HL-60 (cell line): ENCODE data around the gene ST6GALNAC6.

Experiments used
- CTCF ChIP-seq: IDR thresholded peaks from one replicate; pipeline ENCODE4 v1.5.1; 2011; ENCODE audit warnings: low read length, control low read depth, inconsistent platforms; ENCODE audit not compliant: insufficient read depth
- GABPA ChIP-seq: IDR thresholded peaks from 2 replicates; pipeline ENCODE4 v1.6.1; 2012; ENCODE audit warnings: low read depth
- POLR2AphosphoS5 ChIP-seq: IDR thresholded peaks from 2 replicates; pipeline ENCODE4 v1.6.1; 2012; ENCODE audit warnings: low read depth
- REST ChIP-seq: IDR thresholded peaks from 2 replicates; pipeline ENCODE4 v1.6.1; 2012; ENCODE audit warnings: low read depth; ENCODE audit not compliant: insufficient replicate concordance
- SPI1 ChIP-seq: IDR thresholded peaks from 2 replicates; pipeline ENCODE4 v1.6.1; 2012; ENCODE audit warnings: low read depth, mild to moderate bottlenecking, borderline replicate concordance

GRCh38 chr9:127873223-127873691 is 26.1 kb downstream of the ST6GALNAC6 start:
- TF ChIP-seq SPI1 (no peak), CTCF (no peak), POLR2AphosphoS5 (no peak), REST (no peak), GABPA (no peak)
